Measurements from ENCODE around the gene PPP1CC.
A peak's percentile ranks its signal among the peaks of the same experiment; 100 is the strongest.
"Not testable (repeated sequence)": the region's sequence is repeated elsewhere in the genome, so short reads cannot be mapped to it uniquely, and the experiment has no call there.

PPP1CC gene

GRCh38 chr12:110728628-110729027 is 14.1 kb downstream of the PPP1CC start:
- peaks cover 47 to 72% of the 10 kb centered on the region in 2 donors for H3K36me3 ChIP-seq (ENCODE audit: control insufficient read depth in 2 of 2, insufficient read depth in 2 of 2, low read length in 2 of 2)
- no peaks in the 10 kb centered on the region for H3K9me3 ChIP-seq (ENCODE audit: control insufficient read depth in 2 of 2, low read length in 2 of 2)
- no peak overlapping the region for H3K4me3 ChIP-seq (ENCODE audit: low read length in 2 of 2)
- no peaks in the 10 kb centered on the region for H3K27me3 ChIP-seq (ENCODE audit: control insufficient read depth in 2 of 2, insufficient read depth in 2 of 2, low read length in 2 of 2)
- peaks cover 7% of the 10 kb centered on the region in 2 donors for H3K4me1 ChIP-seq (ENCODE audit: control insufficient read depth in 2 of 2, insufficient read depth in 2 of 2, low read length in 2 of 2)
- H3K27ac ChIP-seq (ENCODE audit: low read depth in 2 of 2, low read length in 2 of 2) = peak overlapping the region in 1 of 2 donors; percentile 10
- H3K9ac ChIP-seq (ENCODE audit: low read depth in 1 of 2, low read length in 2 of 2) = no peak overlapping the region

- Histone ChIP-seq H3K4me3 (ENCODE audit: low read length in 2 of 2) (no peak overlapping the region), H3K27me3 (ENCODE audit: control insufficient read depth in 2 of 2, insufficient read depth in 2 of 2, low read length in 2 of 2) (no peaks in the 10 kb centered on the region), H3K36me3 (ENCODE audit: control insufficient read depth in 2 of 2, insufficient read depth in 2 of 2, low read length in 2 of 2) (peaks cover 59 to 85% of the 10 kb centered on the region in 2 donors), H3K9me3 (ENCODE audit: control insufficient read depth in 2 of 2, low read length in 2 of 2) (no peaks in the 10 kb centered on the region), H3K27ac (ENCODE audit: low read depth in 2 of 2, low read length in 2 of 2) (peak overlapping the region in 1 of 2 donors; percentile 25), H3K4me1 (ENCODE audit: control insufficient read depth in 2 of 2, insufficient read depth in 2 of 2, low read length in 2 of 2) (peaks cover 0 to 2% of the 10 kb centered on the region in 2 donors), H3K9ac (ENCODE audit: low read depth in 1 of 2, low read length in 2 of 2) (no peak overlapping the region)
These were observed 15.9 kb downstream of the PPP1CC start for GRCh38 chr12:110726708-110727369.

GRCh38 chr12:110726028-110726427 is 16.7 kb downstream of the PPP1CC start:
- Histone ChIP-seq H3K9me3 (ENCODE audit: control insufficient read depth in 2 of 2, low read length in 2 of 2) (no peaks in the 10 kb centered on the region), H3K4me3 (ENCODE audit: low read length in 2 of 2) (no peak overlapping the region), H3K27ac (ENCODE audit: low read depth in 2 of 2, low read length in 2 of 2) (no peak overlapping the region), H3K36me3 (ENCODE audit: control insufficient read depth in 2 of 2, insufficient read depth in 2 of 2, low read length in 2 of 2) (peaks cover 61 to 86% of the 10 kb centered on the region in 2 donors), H3K27me3 (ENCODE audit: control insufficient read depth in 2 of 2, insufficient read depth in 2 of 2, low read length in 2 of 2) (no peaks in the 10 kb centered on the region), H3K9ac (ENCODE audit: low read depth in 1 of 2, low read length in 2 of 2) (no peak overlapping the region), H3K4me1 (ENCODE audit: control insufficient read depth in 2 of 2, insufficient read depth in 2 of 2, low read length in 2 of 2) (no peaks in the 10 kb centered on the region)

- H3K4me1 ChIP-seq (ENCODE audit: control insufficient read depth in 2 of 2, insufficient read depth in 2 of 2, low read length in 2 of 2) = no peaks in the 10 kb centered on the region
- H3K4me3 ChIP-seq (ENCODE audit: low read length in 2 of 2) = no peak overlapping the region
- peaks cover 61 to 86% of the 10 kb centered on the region in 2 donors for H3K36me3 ChIP-seq (ENCODE audit: control insufficient read depth in 2 of 2, insufficient read depth in 2 of 2, low read length in 2 of 2)
- no peak overlapping the region for H3K27ac ChIP-seq (ENCODE audit: low read depth in 2 of 2, low read length in 2 of 2)
- H3K9ac ChIP-seq (ENCODE audit: low read depth in 1 of 2, low read length in 2 of 2) = no peak overlapping the region
- no peaks in the 10 kb centered on the region for H3K27me3 ChIP-seq (ENCODE audit: control insufficient read depth in 2 of 2, insufficient read depth in 2 of 2, low read length in 2 of 2)
- no peaks in the 10 kb centered on the region for H3K9me3 ChIP-seq (ENCODE audit: control insufficient read depth in 2 of 2, low read length in 2 of 2)
These were observed 17.4 kb downstream of the PPP1CC start for GRCh38 chr12:110725267-110725666.

- not testable (repeated sequence) for H3K9ac ChIP-seq (ENCODE audit: low read depth in 1 of 2, low read length in 2 of 2); H3K9me3 ChIP-seq (ENCODE audit: control insufficient read depth in 2 of 2, low read length in 2 of 2); H3K27ac ChIP-seq (ENCODE audit: low read depth in 2 of 2, low read length in 2 of 2); H3K27me3 ChIP-seq (ENCODE audit: control insufficient read depth in 2 of 2, insufficient read depth in 2 of 2, low read length in 2 of 2); H3K4me3 ChIP-seq (ENCODE audit: low read length in 2 of 2); H3K4me1 ChIP-seq (ENCODE audit: control insufficient read depth in 2 of 2, insufficient read depth in 2 of 2, low read length in 2 of 2)
- H3K36me3 ChIP-seq (ENCODE audit: control insufficient read depth in 2 of 2, insufficient read depth in 2 of 2, low read length in 2 of 2) = peaks cover 68 to 91% of the 10 kb centered on the region in 2 donors
These were observed 19.8 kb downstream of the PPP1CC start for GRCh38 chr12:110722892-110723291.

GRCh38 chr12:110721570-110721969 is 21.1 kb downstream of the PPP1CC start:
- no peaks in the 10 kb centered on the region for H3K27me3 ChIP-seq (ENCODE audit: control insufficient read depth in 2 of 2, insufficient read depth in 2 of 2, low read length in 2 of 2)
- H3K9me3 ChIP-seq (ENCODE audit: control insufficient read depth in 2 of 2, low read length in 2 of 2) = no peaks in the 10 kb centered on the region
- H3K9ac ChIP-seq (ENCODE audit: low read depth in 1 of 2, low read length in 2 of 2) = no peak overlapping the region
- H3K4me1 ChIP-seq (ENCODE audit: control insufficient read depth in 2 of 2, insufficient read depth in 2 of 2, low read length in 2 of 2) = no peaks in the 10 kb centered on the region
- H3K4me3 ChIP-seq (ENCODE audit: low read length in 2 of 2) = no peak overlapping the region
- H3K36me3 ChIP-seq (ENCODE audit: control insufficient read depth in 2 of 2, insufficient read depth in 2 of 2, low read length in 2 of 2) = peaks cover 72 to 89% of the 10 kb centered on the region in 2 donors
- H3K27ac ChIP-seq (ENCODE audit: low read depth in 2 of 2, low read length in 2 of 2) = no peak overlapping the region

GRCh38 chr12:110720516-110720915 is 22.2 kb downstream of the PPP1CC start:
- H3K36me3 ChIP-seq (ENCODE audit: control insufficient read depth in 2 of 2, insufficient read depth in 2 of 2, low read length in 2 of 2) = peaks cover 71 to 80% of the 10 kb centered on the region in 2 donors
- H3K9me3 ChIP-seq (ENCODE audit: control insufficient read depth in 2 of 2, low read length in 2 of 2) = no peaks in the 10 kb centered on the region

GRCh38 chr12:110718222-110718908 is 24.3 kb downstream of the PPP1CC start:
- H3K27ac ChIP-seq (ENCODE audit: low read depth in 2 of 2, low read length in 2 of 2) = no peak overlapping the region
- no peak overlapping the region for H3K4me3 ChIP-seq (ENCODE audit: low read length in 2 of 2)
- H3K27me3 ChIP-seq (ENCODE audit: control insufficient read depth in 2 of 2, insufficient read depth in 2 of 2, low read length in 2 of 2) = no peaks in the 10 kb centered on the region
- no peaks in the 10 kb centered on the region for H3K9me3 ChIP-seq (ENCODE audit: control insufficient read depth in 2 of 2, low read length in 2 of 2)
- H3K36me3 ChIP-seq (ENCODE audit: control insufficient read depth in 2 of 2, insufficient read depth in 2 of 2, low read length in 2 of 2) = peaks cover 57 to 61% of the 10 kb centered on the region in 2 donors
- no peaks in the 10 kb centered on the region for H3K4me1 ChIP-seq (ENCODE audit: control insufficient read depth in 2 of 2, insufficient read depth in 2 of 2, low read length in 2 of 2)
- H3K9ac ChIP-seq (ENCODE audit: low read depth in 1 of 2, low read length in 2 of 2) = no peak overlapping the region

More at GRCh38 chr12:110720516-110720915, 22.2 kb downstream of the PPP1CC start:
- H3K4me3 ChIP-seq (ENCODE audit: low read length in 2 of 2) = no peak overlapping the region
- no peak overlapping the region for H3K27ac ChIP-seq (ENCODE audit: low read depth in 2 of 2, low read length in 2 of 2)
- H3K9ac ChIP-seq (ENCODE audit: low read depth in 1 of 2, low read length in 2 of 2) = no peak overlapping the region
- no peaks in the 10 kb centered on the region for H3K4me1 ChIP-seq (ENCODE audit: control insufficient read depth in 2 of 2, insufficient read depth in 2 of 2, low read length in 2 of 2)
- no peaks in the 10 kb centered on the region for H3K27me3 ChIP-seq (ENCODE audit: control insufficient read depth in 2 of 2, insufficient read depth in 2 of 2, low read length in 2 of 2)

GRCh38 chr12:110717037-110717436 is 25.7 kb downstream of the PPP1CC start:
- Histone ChIP-seq H3K4me1 (ENCODE audit: control insufficient read depth in 2 of 2, insufficient read depth in 2 of 2, low read length in 2 of 2) (no peaks in the 10 kb centered on the region), H3K9me3 (ENCODE audit: control insufficient read depth in 2 of 2, low read length in 2 of 2) (no peaks in the 10 kb centered on the region), H3K27me3 (ENCODE audit: control insufficient read depth in 2 of 2, insufficient read depth in 2 of 2, low read length in 2 of 2) (no peaks in the 10 kb centered on the region), H3K36me3 (ENCODE audit: control insufficient read depth in 2 of 2, insufficient read depth in 2 of 2, low read length in 2 of 2) (peaks cover 49 to 50% of the 10 kb centered on the region in 2 donors), H3K27ac (ENCODE audit: low read depth in 2 of 2, low read length in 2 of 2) (no peak overlapping the region), H3K9ac (ENCODE audit: low read depth in 1 of 2, low read length in 2 of 2) (no peak overlapping the region), H3K4me3 (ENCODE audit: low read length in 2 of 2) (no peak overlapping the region)

- Histone ChIP-seq H3K36me3 (ENCODE audit: control insufficient read depth in 2 of 2, insufficient read depth in 2 of 2, low read length in 2 of 2) (no peaks in the 10 kb centered on the region), H3K27me3 (ENCODE audit: control insufficient read depth in 2 of 2, insufficient read depth in 2 of 2, low read length in 2 of 2) (no peaks in the 10 kb centered on the region), H3K9me3 (ENCODE audit: control insufficient read depth in 2 of 2, low read length in 2 of 2) (no peaks in the 10 kb centered on the region), H3K4me1 (ENCODE audit: control insufficient read depth in 2 of 2, insufficient read depth in 2 of 2, low read length in 2 of 2) (no peaks in the 10 kb centered on the region), H3K27ac (ENCODE audit: low read depth in 2 of 2, low read length in 2 of 2) (no peak overlapping the region), H3K9ac (ENCODE audit: low read depth in 1 of 2, low read length in 2 of 2) (no peak overlapping the region), H3K4me3 (ENCODE audit: low read length in 2 of 2) (no peak overlapping the region)
These were observed 33.8 kb downstream of the PPP1CC start for GRCh38 chr12:110708917-110709316.
